B cell (primary cell): Measurements from ENCODE around the gene SCNN1G. TPM values are rescaled to one million over a fixed set of nuclear protein-coding genes. Genes with fewer than 3 reads are reported as not detected.

Experiments used
- ATAC-seq: fragments of 200-7000 bp; cut with Tn5 transposase; one replicate; pipeline ENCODE4 v1.10.0; 2021; ENCODE audit warnings: low read depth, mild to moderate bottlenecking, moderate number of reproducible peaks, moderate library complexity
- CTCF ChIA-PET: fragments of 350-600 bp; sonication (Branson Sonifier 250); formaldehyde crosslinking; loops from one replicate; lab custom pipeline; 2021; ENCODE audit warnings: antibody characterized with exemption, inconsistent platforms; lab: Charles Lee
- POLR2A ChIA-PET: fragments of 350-600 bp; sonication (Branson Sonifier 250); formaldehyde crosslinking; loops from one replicate; lab custom pipeline; 2021; ENCODE audit warnings: antibody characterized with exemption; lab: Charles Lee
- DNase-seq: peaks from one replicate; pipeline ENCODE4 v3.0.0; 2013
- H2AFZ ChIP-seq: 2 replicates; pipeline ENCODE4 v1.6.1; 2012; ENCODE audit warnings: mild to moderate bottlenecking, low read depth, low read length; ENCODE audit not compliant: insufficient read depth, poor library complexity, severe bottlenecking
- H3K27ac ChIP-seq, 2 donors: 1 replicate in 1 of 2; 2 replicates in 1 of 2; pipeline ENCODE4 v1.5.1; 2012 to 2013; ENCODE audit warnings: low read length in 2 of 2, mild to moderate bottlenecking in 2 of 2, moderate library complexity in 1 of 2
- H3K27me3 ChIP-seq, 4 experiments: fragments of 200-600 bp in 1 of 4; sonication (generic) in 1 of 4; replicated peaks in 1 of 4; 1 replicate in 2 of 4; 2 replicates in 2 of 4; pipeline versions ENCODE4 v1.6.1 to v1.7.0; 2013 to 2016; ENCODE audit warnings: low read length in 3 of 4, mild to moderate bottlenecking in 2 of 4, mixed read lengths in 1 of 4, moderate library complexity in 1 of 4; ENCODE audit not compliant: insufficient read depth in 4 of 4, control insufficient read depth in 3 of 4; ENCODE audit errors: control extremely low read depth in 1 of 4
- H3K36me3 ChIP-seq, 2 experiments: replicated peaks in 1 of 2; 1 replicate in 1 of 2; 2 replicates in 1 of 2; pipeline versions ENCODE4 v1.6.1 to v1.7.1; 2013; ENCODE audit warnings: low read length in 1 of 2; ENCODE audit not compliant: insufficient read depth in 2 of 2, control insufficient read depth in 1 of 2; ENCODE audit errors: control extremely low read depth in 1 of 2, extremely low read depth in 1 of 2
- H3K4me1 ChIP-seq, 2 donors: fragments of 200-600 bp in 1 of 2; sonication (generic) in 1 of 2; 1 replicate in 1 of 2; 2 replicates in 1 of 2; pipeline versions ENCODE4 v1.5.1 to v1.6.1; 2013 to 2017; ENCODE audit warnings: low read length in 2 of 2; ENCODE audit not compliant: control insufficient read depth in 2 of 2, insufficient read depth in 2 of 2
- H3K4me2 ChIP-seq: replicated peaks from 2 replicates; pipeline ENCODE3; 2012; ENCODE audit warnings: mild to moderate bottlenecking, low read depth, low read length; ENCODE audit not compliant: poor library complexity, severe bottlenecking
- H3K4me3 ChIP-seq, 5 experiments: fragments of 200-600 bp in 1 of 5; sonication (generic) in 1 of 5; 1 replicate in 3 of 5; 2 replicates in 2 of 5; pipeline versions ENCODE4 v1.5.1 to v1.7.0; 2011 to 2016; ENCODE audit warnings: low read length in 4 of 5, mild to moderate bottlenecking in 4 of 5, low read depth in 2 of 5, control low read depth in 1 of 5, moderate library complexity in 1 of 5; ENCODE audit not compliant: insufficient read depth in 1 of 5; ENCODE audit errors: control extremely low read depth in 1 of 5, extremely low read depth in 1 of 5
- H3K79me2 ChIP-seq: fragments of 200-600 bp; sonication (generic); one replicate; pipeline ENCODE4 v1.6.0; 2016; ENCODE audit warnings: low read length; ENCODE audit not compliant: control insufficient read depth, insufficient read depth
- H3K9ac ChIP-seq: fragments of 200-600 bp; sonication (generic); 2 replicates; pipeline ENCODE4 v1.6.1; 2017; ENCODE audit warnings: mild to moderate bottlenecking, low read length, moderate library complexity
- H3K9me3 ChIP-seq, 3 donors: one replicate each; pipeline versions ENCODE4 v1.6.1 to v1.7.1; 2013; ENCODE audit warnings: low read length in 2 of 3; ENCODE audit not compliant: control insufficient read depth in 2 of 3, insufficient read depth in 1 of 3; ENCODE audit errors: control extremely low read depth in 1 of 3
- H4K20me1 ChIP-seq: 2 replicates; pipeline ENCODE4 v1.6.0; 2012; ENCODE audit warnings: mild to moderate bottlenecking, low read length; ENCODE audit not compliant: insufficient read depth, control insufficient read depth, poor library complexity, severe bottlenecking
- H3K27ac Mint-ChIP-seq: one replicate; pipeline ENCODE4 v1.8.0; 2021; ENCODE audit warnings: mixed read lengths
- H3K27me3 Mint-ChIP-seq: one replicate; pipeline ENCODE4 v1.8.0; 2021; ENCODE audit warnings: mixed read lengths
- H3K4me1 Mint-ChIP-seq: one replicate; pipeline ENCODE4 v1.8.0; 2021; ENCODE audit warnings: mixed read lengths
- H3K4me3 Mint-ChIP-seq: one replicate; pipeline ENCODE4 v1.8.0; 2021; ENCODE audit warnings: mixed read lengths
- H3K9me3 Mint-ChIP-seq: one replicate; pipeline ENCODE4 v1.8.0; 2022; ENCODE audit warnings: mixed read lengths; ENCODE audit not compliant: insufficient read depth
- CTCF ChIP-seq: fragments of 200-600 bp; IDR thresholded peaks from one replicate; pipeline ENCODE4 v1.8.0; 2022; ENCODE audit warnings: antibody characterized with exemption, mild to moderate bottlenecking
- EZH2 ChIP-seq: IDR thresholded peaks from 2 replicates; pipeline ENCODE4 v1.6.1; 2012; ENCODE audit warnings: borderline replicate concordance, low read depth, mild to moderate bottlenecking, moderate library complexity, low read length; ENCODE audit not compliant: insufficient read depth, poor library complexity, severe bottlenecking
- WGBS: methylation state at CpG from one replicate; pipeline ENCODE4 v1.1.5; 2013; ENCODE audit warnings: missing lambda C conversion rate; ENCODE audit not compliant: insufficient coverage; 5-methylcytosine and 5-hydroxymethylcytosine counted together
- intact Hi-C: fragments of 100-400 bp; cut with micrococcal nuclease; formaldehyde crosslinking; loops from one replicate; pipeline ENCODE4 v1.10.0; 2022
- polyA plus RNA-seq: library from polyadenylated mRNA; depleted of rRNA; stranded (reverse); fragments of >200 nt; gene quantifications from 2 replicates; pipeline ENCODE4 v1.2.3, GENCODE V29; 2012
- total RNA-seq, 2 donors: library from RNA; stranded (reverse); fragments of 120-200 nt in 1 of 2; gene quantifications; 1 replicate in 1 of 2; 2 replicates in 1 of 2; pipeline versions ENCODE4 v1.2.3 to v1.2.4, GENCODE V29; 2013 to 2022

SCNN1G gene
- total and polyA plus RNA-seq, 2 donors (not counting 1 experiment from before 2014, with no cell fraction given) = not detected

GRCh38 chr16:23182206-23182678 lies 303 bp upstream of the SCNN1G start:
- Mint-ChIP-seq H3K9me3 (no peaks in the 10 kb centered on the region), H3K4me1 (peaks cover 11% of the 10 kb centered on the region), H3K27ac (no peak overlapping the region), H3K27me3 (peaks cover 46% of the 10 kb centered on the region), H3K4me3 (peak overlapping the region; percentile 82)
- H3K27ac ChIP-seq = no peak overlapping the region
- TF ChIP-seq EZH2 (no peak), CTCF (peak; percentile 89)
- peaks cover 0 to 5% (median 0%) of the 10 kb centered on the region in 3 donors for H3K9me3 ChIP-seq
- peak; percentile 89 for DNase-seq
- intact Hi-C loops = loop anchor here (1.0 kb wide), 1 partner anchor 33 kb away; the partner anchor contains the start of gene USP31
- H3K4me3 ChIP-seq = peak overlapping the region in 3 of 5 experiments; percentile 26 to 63 (median 40)
- H3K4me1 ChIP-seq = peaks cover 19 to 24% of the 10 kb centered on the region in 2 donors
- CTCF ChIA-PET = interaction anchor here (0.7 to 8.2 kb wide), 2 partner anchors 35 to 253 kb away, joined by 5 to 118 read pairs; no protein-coding TSS in a partner anchor
- 6% methylated on average over 29 of the region's 33 CpGs for WGBS
- H3K36me3 ChIP-seq = no peaks in the 10 kb centered on the region
- POLR2A ChIA-PET = interaction anchor here (0.5 to 0.6 kb wide), 2 partner anchors 26 to 339 kb away, joined by 3 to 9 read pairs; no protein-coding TSS in a partner anchor
- peak overlapping the region; percentile 60 for H2AFZ ChIP-seq
- H3K27me3 ChIP-seq = peaks cover 0 to 51% (median 33%) of the 10 kb centered on the region in 4 experiments
- no peaks in the 10 kb centered on the region for H4K20me1 ChIP-seq
- no peaks in the 10 kb centered on the region for H3K79me2 ChIP-seq
- peak overlapping the region; percentile 58 for H3K9ac ChIP-seq
- peak; percentile 96 for ATAC-seq
- peak overlapping the region; percentile 88 for H3K4me2 ChIP-seq

GRCh38 chr16:23183543-23183862 lies 958 bp downstream of the SCNN1G start:
- Histone ChIP-seq H3K36me3 (no peaks in the 10 kb centered on the region), H3K27ac (no peak overlapping the region), H3K27me3 (peaks cover 0 to 46% (median 28%) of the 10 kb centered on the region in 4 experiments), H2AFZ (no peak overlapping the region), H3K4me2 (peak overlapping the region; percentile 88), H3K79me2 (no peaks in the 10 kb centered on the region), H3K4me3 (no peak overlapping the region), H4K20me1 (no peaks in the 10 kb centered on the region), H3K9ac (peak overlapping the region; percentile 58), H3K4me1 (peaks cover 19 to 24% of the 10 kb centered on the region in 2 donors), H3K9me3 (peaks cover 0 to 5% (median 0%) of the 10 kb centered on the region in 3 donors)
- H3K27me3 Mint-ChIP-seq = peaks cover 47% of the 10 kb centered on the region
- intact Hi-C loops = no loop called here
- peak overlapping the region; percentile 66 for H3K4me3 Mint-ChIP-seq
- WGBS = 67% methylated on average over 1 of the region's 4 CpGs
- H3K4me1 Mint-ChIP-seq = peaks cover 11% of the 10 kb centered on the region
- ChIA-PET POLR2A (no interaction called here), CTCF (interaction anchor here (1.3 to 8.2 kb wide), 2 partner anchors 24 to 252 kb away, joined by 3 to 118 read pairs; no protein-coding TSS in a partner anchor)
- no peak for TF ChIP-seq CTCF
- TF ChIP-seq EZH2 = no peak
- H3K9me3 Mint-ChIP-seq = no peaks in the 10 kb centered on the region
- no peak overlapping the region for H3K27ac Mint-ChIP-seq
- no peak for DNase-seq
- ATAC-seq = no peak
